Measurements from ENCODE around the gene PHACTR1.
A peak's percentile ranks its signal among the peaks of the same experiment; 100 is the strongest.

PHACTR1 gene

GRCh38 chr6:13222048-13222447 is 505.5 kb downstream of the PHACTR1 start:
- H3K27ac ChIP-seq = no peak overlapping the region
- no peak for TF ChIP-seq CTCF (IDR thresholded peaks at IDR 0.05)
- no peaks in the 10 kb centered on the region for H3K9me3 ChIP-seq
- H3K4me3 ChIP-seq (ENCODE audit: low read depth in 1 of 2, low read length in 1 of 2) = no peak overlapping the region
- no peaks in the 10 kb centered on the region for H3K36me3 ChIP-seq
- H3K27me3 ChIP-seq = no peaks in the 10 kb centered on the region
- peaks cover 15% of the 10 kb centered on the region in 2 experiments for H3K4me1 ChIP-seq (ENCODE audit: control insufficient read depth in 1 of 2, insufficient read depth in 1 of 2, low read depth in 1 of 2, low read length in 1 of 2)

GRCh38 chr6:13226071-13226470 is 509.5 kb downstream of the PHACTR1 start:
- Histone ChIP-seq H3K27ac (no peak overlapping the region), H3K9me3 (no peaks in the 10 kb centered on the region), H3K4me3 (ENCODE audit: low read depth in 1 of 2, low read length in 1 of 2) (no peak overlapping the region), H3K36me3 (no peaks in the 10 kb centered on the region), H3K27me3 (no peaks in the 10 kb centered on the region), H3K4me1 (ENCODE audit: control insufficient read depth in 1 of 2, insufficient read depth in 1 of 2, low read depth in 1 of 2, low read length in 1 of 2) (peaks cover 8 to 11% of the 10 kb centered on the region in 2 experiments)
- no peak for TF ChIP-seq CTCF (IDR thresholded peaks at IDR 0.05)

- H3K36me3 ChIP-seq = no peaks in the 10 kb centered on the region
- no peaks in the 10 kb centered on the region for H3K27me3 ChIP-seq
- H3K4me3 ChIP-seq (ENCODE audit: low read depth in 1 of 2, low read length in 1 of 2) = no peak overlapping the region
- no peak for TF ChIP-seq CTCF (IDR thresholded peaks at IDR 0.05)
- peaks cover 8 to 11% of the 10 kb centered on the region in 2 experiments for H3K4me1 ChIP-seq (ENCODE audit: control insufficient read depth in 1 of 2, insufficient read depth in 1 of 2, low read depth in 1 of 2, low read length in 1 of 2)
- H3K9me3 ChIP-seq = no peaks in the 10 kb centered on the region
- H3K27ac ChIP-seq = no peak overlapping the region
These were observed 512.0 kb downstream of the PHACTR1 start for GRCh38 chr6:13228264-13229204.

GRCh38 chr6:13229205-13230085 is 512.9 kb downstream of the PHACTR1 start:
- Histone ChIP-seq H3K36me3 (no peaks in the 10 kb centered on the region), H3K9me3 (no peaks in the 10 kb centered on the region), H3K27ac (peak overlapping the region; percentile 2), H3K27me3 (no peaks in the 10 kb centered on the region), H3K4me1 (ENCODE audit: control insufficient read depth in 1 of 2, insufficient read depth in 1 of 2, low read depth in 1 of 2, low read length in 1 of 2) (peaks cover 8 to 11% of the 10 kb centered on the region in 2 experiments), H3K4me3 (ENCODE audit: low read depth in 1 of 2, low read length in 1 of 2) (no peak overlapping the region)
- no peak for TF ChIP-seq CTCF (IDR thresholded peaks at IDR 0.05)

- no peak for TF ChIP-seq CTCF (IDR thresholded peaks at IDR 0.05)
These were observed 516.5 kb downstream of the PHACTR1 start for GRCh38 chr6:13233106-13233505.

More at GRCh38 chr6:13233106-13233505, 516.5 kb downstream of the PHACTR1 start:
- Histone ChIP-seq H3K9me3 (no peaks in the 10 kb centered on the region), H3K36me3 (no peaks in the 10 kb centered on the region), H3K27ac (no peak overlapping the region), H3K4me3 (ENCODE audit: low read depth in 1 of 2, low read length in 1 of 2) (no peak overlapping the region), H3K27me3 (no peaks in the 10 kb centered on the region), H3K4me1 (ENCODE audit: control insufficient read depth in 1 of 2, insufficient read depth in 1 of 2, low read depth in 1 of 2, low read length in 1 of 2) (peaks cover 8 to 11% of the 10 kb centered on the region in 2 experiments)
